Globus pallidus (tissue), 1 donor: ENCODE data around the gene CD2.

ENCODE experiments used
- DNase-seq: peaks from one replicate; pipeline ENCODE4 v3.0.0-alpha.2; 2015; ENCODE audit warnings: low spot score

Gene CD2, protein sequence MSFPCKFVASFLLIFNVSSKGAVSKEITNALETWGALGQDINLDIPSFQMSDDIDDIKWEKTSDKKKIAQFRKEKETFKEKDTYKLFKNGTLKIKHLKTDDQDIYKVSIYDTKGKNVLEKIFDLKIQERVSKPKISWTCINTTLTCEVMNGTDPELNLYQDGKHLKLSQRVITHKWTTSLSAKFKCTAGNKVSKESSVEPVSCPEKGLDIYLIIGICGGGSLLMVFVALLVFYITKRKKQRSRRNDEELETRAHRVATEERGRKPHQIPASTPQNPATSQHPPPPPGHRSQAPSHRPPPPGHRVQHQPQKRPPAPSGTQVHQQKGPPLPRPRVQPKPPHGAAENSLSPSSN

DNA sequence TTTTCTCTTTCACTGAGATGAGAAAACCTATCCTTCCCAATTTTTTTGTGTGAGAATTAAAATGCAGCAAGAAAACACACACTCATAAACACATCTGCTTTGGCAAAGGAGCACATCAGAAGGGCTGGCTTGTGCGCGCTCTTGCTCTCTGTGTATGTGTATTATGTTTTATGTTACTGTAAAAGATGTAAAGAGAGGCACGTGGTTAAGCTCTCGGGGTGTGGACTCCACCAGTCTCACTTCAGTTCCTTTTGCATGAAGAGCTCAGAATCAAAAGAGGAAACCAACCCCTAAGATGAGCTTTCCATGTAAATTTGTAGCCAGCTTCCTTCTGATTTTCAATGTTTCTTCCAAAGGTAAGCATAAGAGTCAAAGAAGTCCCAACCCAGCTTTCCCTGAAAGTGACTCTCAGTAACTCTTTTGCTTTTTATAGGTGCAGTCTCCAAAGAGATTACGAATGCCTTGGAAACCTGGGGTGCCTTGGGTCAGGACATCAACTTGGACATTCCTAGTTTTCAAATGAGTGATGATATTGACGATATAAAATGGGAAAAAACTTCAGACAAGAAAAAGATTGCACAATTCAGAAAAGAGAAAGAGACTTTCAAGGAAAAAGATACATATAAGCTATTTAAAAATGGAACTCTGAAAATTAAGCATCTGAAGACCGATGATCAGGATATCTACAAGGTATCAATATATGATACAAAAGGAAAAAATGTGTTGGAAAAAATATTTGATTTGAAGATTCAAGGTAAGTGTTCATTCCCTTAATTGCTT is at the start of gene CD2:
TSS of gene CD2 (plus strand) at position 233 of the 780 bp plus-strand sequence. CDS start at position 296, 63 bp downstream.
- no peak for DNase-seq

DNA sequence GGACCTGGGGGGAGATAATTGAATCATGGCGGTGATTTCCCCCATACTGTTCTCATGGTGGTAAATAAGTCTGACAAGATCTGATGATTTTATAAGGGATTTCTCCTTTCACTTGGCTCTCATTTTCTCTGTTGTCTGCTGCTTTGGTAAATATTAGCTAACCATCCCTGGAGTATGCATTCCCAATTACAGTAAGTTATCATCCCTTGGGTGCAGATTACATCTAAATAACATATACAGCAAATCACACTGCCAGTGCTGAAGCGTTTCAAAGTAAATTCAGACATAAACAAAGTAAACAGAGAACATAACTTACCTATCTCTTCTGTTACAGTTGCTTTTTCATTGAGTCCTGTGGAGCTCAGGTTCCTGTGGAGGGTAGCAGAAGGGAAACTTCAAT is 48.1 kb upstream of the CD2 start:
- no peak for DNase-seq

DNA sequence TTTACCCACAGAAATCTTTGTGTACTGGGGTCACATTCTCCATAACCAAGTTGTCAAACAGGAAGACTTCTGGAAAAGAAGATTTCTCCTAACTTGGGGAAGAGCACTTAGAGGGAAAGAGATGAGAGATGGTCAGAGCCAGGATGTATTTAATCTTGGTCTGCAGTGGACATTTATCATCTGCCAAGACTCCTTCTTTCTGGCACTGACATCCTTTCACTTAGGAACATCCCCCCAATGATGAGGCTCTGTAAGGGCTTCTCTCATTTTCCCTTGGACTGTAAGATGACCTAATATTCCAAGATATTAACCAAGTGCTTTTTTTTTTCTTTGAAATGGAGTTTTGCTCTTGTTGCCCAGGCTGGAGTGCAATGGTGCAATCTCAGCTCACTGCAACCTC is 47.4 kb upstream of the CD2 start:
- no peak for DNase-seq

DNA sequence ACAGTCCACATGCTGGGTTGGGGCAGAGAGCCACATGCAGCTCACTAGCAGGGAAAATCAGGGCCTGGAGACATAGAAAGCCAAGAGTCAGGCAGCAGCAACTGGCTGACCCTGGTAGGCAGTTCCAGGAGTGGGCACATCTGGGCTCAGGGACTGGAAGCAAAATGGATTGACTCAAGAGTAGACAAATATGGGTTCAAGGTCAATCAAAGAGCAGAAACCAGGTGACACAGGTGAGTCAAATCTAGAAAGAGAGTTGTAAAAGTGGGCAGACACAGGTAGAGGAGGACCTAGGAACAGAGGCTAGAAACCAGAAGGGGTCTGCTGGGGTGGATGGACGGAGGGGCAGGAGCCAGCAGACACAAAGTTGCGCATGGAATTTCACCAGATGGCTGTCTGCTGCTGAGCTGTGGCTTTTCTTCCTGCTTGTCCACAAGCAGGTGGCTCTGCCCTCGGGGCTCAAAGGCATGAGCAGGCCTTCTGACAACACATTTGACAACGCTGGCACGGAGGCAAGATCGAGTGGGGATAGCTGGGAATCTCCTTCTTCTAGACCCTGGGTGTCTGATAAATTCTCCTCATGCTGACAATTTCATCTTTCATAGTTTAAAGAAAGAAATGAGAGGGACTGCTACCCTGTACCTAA is 45.9 kb upstream of the CD2 start:
- no peak for DNase-seq

DNA sequence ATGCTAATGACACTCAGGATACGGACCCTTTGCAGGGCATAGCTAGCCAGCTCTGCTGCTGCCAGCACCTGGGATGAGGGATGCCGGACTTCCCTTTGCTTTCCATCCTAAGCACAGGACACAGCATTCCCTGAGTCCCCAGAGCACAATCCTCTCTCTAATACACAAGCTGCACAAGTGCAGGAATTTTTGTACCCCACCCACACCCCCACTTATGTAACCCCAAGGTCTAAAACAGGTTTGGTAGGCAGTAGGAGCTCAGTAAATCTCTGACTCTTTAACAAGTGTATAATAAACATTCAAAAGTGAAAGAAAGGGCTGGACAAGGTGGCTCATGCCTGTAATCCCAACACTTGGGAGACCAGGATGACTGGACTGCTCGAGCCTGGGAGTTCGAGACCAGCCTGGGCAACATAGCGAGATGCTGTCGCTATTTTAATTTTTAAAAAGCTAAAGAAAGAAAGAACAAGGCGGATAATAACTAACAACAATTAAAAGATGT is 44.5 kb upstream of the CD2 start:
- no peak for DNase-seq

DNA sequence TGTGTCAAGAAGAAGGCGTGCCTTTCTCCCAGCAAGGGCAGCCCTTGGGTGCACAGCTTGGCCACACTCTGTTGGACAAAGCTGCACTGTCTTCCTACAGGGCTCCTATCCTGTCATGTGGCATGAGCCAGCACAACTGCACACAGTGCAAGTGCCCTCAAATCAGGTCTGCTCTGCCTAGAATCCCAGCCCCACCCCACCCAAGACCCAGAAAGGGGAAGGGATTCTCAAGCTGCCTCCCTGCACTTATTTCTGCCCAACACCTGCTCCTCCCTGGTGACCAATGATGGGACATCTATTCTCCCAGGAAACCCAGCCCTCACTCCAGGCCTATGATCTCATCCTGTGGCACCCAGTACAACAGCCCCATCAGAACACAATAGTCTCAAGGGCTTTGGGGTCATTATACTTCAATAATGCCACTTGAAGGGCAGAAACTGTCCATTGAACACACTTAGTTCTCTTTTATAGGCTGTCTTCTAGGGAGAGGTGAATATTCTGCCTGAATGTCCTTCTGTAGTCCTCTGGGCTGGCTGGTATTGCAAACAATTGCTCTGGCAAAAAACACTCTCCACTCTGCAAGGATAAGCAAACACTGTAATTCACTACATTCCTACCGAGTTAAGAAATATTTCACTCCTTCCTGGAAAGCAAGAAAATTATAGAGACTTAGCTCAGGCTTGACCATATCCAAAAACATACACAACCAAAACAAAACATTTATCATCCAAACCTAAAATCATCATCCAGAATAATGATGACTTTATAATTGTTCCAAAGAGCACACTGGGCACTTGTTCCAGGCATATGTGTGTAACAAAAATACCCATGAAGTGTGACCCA is 43.6 kb upstream of the CD2 start:
- peak; percentile 45 for DNase-seq

DNA sequence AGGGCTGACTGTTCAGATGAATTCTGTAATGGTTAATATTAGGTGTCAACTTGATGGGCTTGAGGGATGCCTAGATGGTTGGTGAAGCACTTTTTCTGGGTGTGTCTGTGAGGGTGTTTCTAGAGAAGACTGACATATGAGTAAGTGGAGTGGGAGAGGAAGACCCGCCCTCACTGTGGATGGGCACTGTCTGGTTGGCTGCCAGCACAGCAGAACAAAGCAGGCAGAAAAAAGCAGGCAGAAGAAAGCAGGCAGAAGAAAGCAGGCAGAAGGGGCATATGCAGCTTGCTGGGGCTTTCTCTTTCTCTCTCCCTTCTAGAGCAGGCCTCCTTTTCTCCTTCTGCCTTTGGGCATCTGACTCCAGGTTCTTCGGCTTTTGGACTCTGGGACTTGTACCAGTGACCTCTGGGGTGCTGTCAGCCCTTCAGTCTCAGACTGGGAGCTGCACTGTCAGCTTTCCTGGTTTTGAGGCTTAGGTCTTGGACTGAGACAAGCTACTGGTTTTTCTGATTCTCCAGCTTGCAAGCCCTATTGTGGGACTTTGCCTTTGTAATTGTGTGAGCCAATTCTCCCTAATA is 42.9 kb upstream of the CD2 start:
- no peak for DNase-seq

DNA sequence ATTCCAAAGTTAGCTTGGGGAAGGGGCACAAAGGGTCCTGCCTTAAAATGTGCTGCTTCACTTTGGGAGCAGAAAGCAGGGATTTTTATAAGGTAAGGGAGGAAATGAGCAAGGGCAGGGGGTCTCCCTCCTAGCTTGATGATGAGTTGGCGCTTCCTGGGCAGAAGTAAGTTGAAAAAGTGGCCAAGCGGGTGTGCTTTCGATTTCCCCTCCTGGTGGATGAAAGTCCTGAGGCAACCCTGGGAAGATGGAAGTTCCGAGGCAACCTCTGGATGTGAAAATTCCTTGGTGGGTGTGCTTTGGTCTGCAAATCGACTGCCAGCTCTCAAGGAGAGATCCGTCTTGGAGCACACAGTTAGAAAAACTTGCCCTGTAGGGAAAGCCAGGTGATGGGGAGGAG is 41.7 kb upstream of the CD2 start:
- no peak for DNase-seq

DNA sequence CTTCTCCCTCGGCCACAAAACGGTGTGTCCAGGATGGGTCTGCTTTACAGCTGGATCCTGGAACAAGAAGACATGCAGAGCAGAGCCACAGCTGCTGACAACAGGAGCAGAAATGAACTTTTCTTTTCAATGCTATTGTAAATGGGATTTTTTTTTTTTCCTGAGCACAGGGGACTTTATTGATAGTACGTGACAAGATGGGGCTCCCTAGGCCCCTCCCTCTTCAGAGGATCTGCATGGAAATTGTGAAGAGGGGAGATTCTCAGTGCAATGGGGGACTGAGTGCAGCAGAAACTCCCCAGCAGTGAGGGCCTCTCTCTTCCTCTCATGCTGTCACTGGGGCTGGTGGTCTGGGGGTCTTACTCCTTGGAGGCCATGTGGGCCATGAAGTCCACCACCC is 40.8 kb upstream of the CD2 start:
- no peak for DNase-seq

DNA sequence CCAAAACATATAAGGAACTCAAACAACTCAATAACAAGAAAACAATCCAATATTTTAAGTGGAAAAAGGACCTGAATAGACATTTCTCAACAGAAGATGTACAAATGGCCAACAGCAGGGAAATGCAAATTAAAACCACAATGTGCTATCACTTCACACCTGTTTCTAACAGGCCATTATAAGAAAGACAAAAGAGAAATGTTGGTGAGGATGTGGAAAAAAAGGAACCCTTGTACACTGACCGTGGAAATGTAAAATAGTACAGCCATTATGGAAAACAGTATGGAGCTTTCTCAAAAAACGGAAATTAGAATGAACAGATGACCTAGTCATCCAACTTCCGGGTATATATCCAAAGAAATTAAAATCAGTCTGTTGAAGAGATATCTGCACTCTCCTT is 37.8 kb upstream of the CD2 start:
- no peak for DNase-seq

DNA sequence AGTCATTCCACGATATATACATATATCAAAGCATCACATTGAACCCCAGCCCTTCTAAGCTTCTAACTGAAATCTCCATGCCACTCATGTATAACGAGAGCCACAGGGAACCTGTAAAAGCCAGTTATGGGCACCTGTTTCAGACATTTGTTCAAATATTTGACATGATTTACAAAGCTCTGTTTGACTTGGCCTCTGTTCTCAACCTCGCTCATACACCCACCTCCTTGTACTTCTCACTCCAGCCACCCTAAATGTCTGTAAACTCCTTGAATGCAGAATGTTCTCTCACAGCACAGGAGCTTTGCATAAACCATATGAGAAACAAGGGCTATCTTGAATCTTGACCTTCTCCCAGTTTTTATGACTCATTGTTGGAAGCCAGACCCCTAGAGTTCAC is 36.9 kb upstream of the CD2 start:
- no peak for DNase-seq

DNA sequence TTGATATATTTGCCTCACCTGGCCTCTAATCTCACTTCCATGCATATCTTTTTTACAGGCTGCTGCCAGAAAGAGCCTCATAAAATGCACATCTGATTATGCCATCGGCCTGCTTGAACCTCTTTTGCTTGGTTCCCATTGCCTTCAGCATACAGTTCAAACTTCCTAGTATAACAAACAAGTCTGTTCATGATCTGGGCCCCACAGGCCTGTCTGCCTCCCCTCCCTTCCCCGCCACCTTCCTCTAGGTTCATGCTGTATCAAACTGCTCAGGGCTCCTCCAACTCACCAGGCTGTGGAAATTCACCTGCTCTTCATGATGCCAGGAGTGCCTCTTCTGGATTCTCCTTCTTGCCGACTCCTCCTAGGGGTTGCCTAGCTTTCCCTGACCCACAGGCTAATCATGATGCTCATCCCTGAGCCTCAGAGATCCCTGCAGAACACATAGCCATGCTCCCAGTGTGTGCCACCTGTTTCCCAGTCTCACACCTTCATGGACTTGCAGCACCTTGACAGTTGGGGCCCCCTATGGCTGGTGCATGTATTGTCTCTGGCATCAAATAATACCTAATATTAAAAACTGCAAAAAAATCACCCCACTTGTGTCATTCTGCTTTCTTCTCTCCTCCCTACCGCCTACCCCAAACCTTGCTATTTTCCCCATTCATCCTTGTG is 33.7 kb upstream of the CD2 start:
- no peak for DNase-seq

DNA sequence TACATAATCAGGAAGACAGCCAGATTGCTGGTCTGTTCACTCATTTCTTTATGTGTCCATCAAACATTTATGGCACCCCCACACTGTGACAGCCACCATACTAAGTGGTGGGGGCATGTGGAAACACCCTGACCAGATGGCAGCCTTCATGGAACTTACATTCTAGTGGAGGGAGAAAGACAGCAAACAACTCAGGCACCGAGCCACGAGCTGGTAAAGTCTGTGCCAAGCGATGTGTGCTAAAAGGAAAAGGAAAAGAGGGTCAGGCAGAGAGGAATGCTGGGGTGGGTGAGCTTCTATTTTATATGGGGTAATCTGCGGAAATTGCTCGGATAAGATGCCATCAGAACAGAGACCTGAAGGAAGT is 33.2 kb upstream of the CD2 start:
- DNase-seq = no peak

DNA sequence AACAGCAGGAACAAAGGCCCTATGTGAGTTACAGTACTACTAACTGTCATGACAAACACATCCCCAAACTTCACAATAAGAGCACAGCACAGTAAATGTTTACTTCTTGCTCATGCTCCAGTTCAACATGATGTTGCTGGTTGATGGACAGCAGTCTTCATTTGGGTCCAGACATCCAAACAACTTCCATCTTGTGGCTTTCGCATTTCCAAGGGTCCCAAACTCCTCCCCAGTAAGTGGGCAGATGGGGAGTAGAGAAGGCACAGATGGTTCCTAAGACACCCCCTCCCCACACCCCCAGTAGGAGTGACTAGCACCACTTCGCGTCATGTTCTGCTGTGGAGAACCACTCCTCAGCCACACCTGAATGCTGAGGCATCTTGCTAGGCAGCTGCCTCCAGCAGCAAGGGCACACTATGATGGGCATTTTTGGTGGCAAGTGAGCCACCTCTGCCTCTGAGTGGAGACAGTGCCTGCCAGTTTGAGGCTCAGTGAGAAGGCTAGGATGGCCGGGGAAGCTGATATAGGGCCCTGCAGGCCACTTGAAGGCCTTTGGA is 32.7 kb upstream of the CD2 start:
- no peak for DNase-seq

DNA sequence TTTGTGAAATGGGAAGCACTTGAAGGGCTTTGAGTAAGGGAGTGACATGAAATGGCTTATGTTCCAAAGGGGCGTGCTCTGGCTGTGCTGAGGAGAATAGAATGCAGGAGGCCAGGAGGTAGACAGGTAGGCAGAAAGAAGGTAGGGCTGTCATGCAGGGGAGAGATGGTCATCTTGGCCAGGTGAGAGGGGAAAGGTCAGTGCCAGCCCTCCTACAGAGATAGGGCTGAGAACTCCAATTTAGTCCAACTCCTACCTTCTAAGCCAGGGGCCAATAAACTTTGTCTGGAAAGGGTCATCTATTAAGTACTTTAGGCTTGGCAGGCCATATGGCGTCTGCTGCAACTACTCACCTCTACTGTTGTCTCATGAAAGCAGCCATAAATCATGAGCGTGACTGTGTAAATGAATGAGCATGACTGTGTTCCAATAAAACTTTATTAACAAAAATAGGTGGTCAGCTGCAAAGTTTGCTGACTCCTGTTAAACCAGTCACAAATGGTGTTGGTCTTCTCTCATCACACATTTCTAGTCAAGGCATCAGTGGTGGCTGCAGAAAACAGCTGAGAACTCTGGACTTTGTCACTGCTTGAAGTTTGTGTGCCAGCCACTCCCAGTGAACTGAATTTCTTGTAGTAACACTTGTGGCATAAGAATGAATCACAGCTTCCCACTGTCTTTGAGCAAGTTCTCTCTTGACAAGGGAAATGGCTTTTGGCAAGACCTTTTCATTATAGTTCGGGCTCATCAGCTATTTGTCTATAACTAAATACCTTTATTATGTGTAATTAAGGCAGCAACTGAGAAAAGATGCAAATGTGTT is 32.0 kb upstream of the CD2 start:
- no peak for DNase-seq

DNA sequence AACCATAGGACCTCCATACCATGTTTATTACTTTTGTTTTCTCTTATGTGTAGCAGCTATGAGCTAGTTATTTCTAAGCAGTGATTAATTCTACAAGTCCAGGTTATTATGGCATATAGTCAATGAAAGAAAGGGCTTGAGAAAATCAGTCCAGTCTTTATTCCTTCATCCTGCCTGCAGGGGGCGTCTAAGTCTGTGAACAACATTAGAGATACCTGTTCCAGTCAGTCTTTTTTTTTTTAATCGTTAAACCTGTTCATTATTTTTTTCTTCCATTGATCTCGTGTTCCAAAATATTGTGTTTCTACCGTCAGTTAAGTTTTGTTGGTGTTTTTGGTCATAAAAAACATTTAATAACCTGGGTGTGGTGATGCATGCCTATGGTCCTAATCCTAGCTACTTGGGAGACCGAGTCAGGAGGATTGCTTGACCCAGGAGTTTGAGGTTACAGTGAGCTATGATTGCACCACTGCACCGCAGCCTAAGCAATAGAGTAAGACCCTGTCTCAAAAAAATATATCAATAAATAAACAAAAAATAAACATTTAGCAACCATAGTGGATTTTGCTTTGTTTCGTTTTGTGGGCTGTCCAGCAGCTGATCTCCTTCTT is 29.4 kb upstream of the CD2 start:
- peak; percentile 12 for DNase-seq

DNA sequence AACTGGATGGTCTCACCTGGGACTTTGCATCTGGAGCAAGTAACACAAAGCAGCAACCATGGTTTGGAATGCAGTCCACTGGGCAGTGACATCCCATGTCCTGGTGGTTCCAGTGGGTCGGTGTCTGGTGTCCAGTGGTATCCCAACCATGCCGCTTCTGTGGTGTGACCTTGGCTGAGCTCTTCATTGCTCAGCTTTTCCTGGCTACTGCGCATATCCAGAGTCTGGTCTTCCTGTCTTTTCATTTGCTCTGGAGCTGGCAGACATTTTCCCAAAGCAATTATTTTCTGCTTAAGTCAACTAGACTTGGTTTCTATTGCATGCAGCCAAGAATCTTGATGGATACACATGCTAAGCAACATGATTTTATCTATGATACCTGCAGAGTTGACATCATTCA is 28.4 kb upstream of the CD2 start:
- DNase-seq = no peak

DNA sequence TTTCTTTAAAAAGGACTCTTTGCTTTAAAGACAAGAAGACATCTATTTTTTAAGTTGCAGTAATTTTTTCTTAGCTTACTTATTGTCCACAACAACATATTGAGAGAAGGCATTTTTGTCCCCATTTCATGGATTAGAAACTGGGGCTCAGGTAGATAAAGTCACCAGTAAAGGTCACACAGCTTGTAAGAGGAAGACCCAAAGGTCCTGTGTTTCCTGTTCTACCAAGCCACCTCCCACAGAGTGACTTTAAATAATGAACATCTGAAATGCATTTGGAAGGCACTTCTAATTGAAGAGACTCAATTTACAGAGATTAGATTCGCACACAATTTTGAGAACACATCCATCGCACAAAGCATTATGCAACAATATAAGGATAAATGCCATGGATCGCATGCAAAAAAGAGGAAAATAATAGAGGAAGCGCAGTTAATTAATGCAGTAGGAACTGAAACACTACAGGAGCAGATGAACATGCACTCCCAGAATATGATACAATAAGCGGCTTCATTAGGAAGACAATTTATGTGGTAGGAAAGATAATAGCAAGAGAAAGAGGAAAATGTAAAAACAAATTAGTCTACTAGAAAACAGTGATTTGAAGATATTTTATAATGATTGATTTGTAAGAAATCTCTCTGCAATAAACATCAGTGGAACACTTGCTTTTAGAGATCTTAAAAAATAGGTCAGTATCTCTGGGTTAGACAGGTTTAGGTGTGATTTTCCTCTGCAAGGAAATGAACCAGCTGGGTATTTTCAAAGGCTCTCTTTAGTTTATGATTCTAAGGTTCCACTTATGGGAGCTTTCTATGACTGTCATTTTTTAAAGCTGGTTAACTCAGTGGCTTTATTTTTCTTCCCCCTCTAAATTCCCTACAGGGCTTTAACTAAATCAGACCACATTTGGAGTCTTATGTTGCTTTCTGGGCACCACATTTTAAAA is 27.1 kb upstream of the CD2 start:
- DNase-seq = no peak
